ENCODE results near the gene ZNF783.
"Not testable (repeated sequence)": the region's sequence is repeated elsewhere in the genome, so short reads cannot be mapped to it uniquely, and the experiment has no call there.

The ZNF783 gene

GRCh38 chr7:149261829-149262617 is at the start of gene ZNF783:
ZNF783 (plus strand) TSS chr7:149262196; CDS start chr7:149262334, 138 bp downstream.
- DNase-seq (ENCODE audit: low read depth in 3 of 3), result peak; percentile 74 to 80 (median 78)

- DNase-seq (ENCODE audit: low read depth in 3 of 3), result no peak
Observed at GRCh38 chr7:149214020-149214720, 47.8 kb upstream of the ZNF783 start.

GRCh38 chr7:149216402-149216801 is 45.6 kb upstream of the ZNF783 start:
- DNase-seq (ENCODE audit: low read depth in 3 of 3), result no peak

- no peak for DNase-seq (ENCODE audit: low read depth in 3 of 3)
Observed at GRCh38 chr7:149217570-149217969, 44.4 kb upstream of the ZNF783 start.

- DNase-seq (ENCODE audit: low read depth in 3 of 3), result no peak
Observed at GRCh38 chr7:149218469-149219420, 43.3 kb upstream of the ZNF783 start.

- DNase-seq (ENCODE audit: low read depth in 3 of 3), result no peak
Observed at GRCh38 chr7:149220534-149220933, 41.5 kb upstream of the ZNF783 start.

- DNase-seq (ENCODE audit: low read depth in 3 of 3), result no peak
Observed at GRCh38 chr7:149223176-149223575, 38.8 kb upstream of the ZNF783 start.

- DNase-seq (ENCODE audit: low read depth in 3 of 3), result no peak
Observed at GRCh38 chr7:149223761-149224160, 38.2 kb upstream of the ZNF783 start.

- DNase-seq (ENCODE audit: low read depth in 3 of 3), result no peak
Observed at GRCh38 chr7:149224352-149224751, 37.6 kb upstream of the ZNF783 start.

GRCh38 chr7:149225106-149225505 is 36.9 kb upstream of the ZNF783 start:
- no peak for DNase-seq (ENCODE audit: low read depth in 3 of 3)

- no peak for DNase-seq (ENCODE audit: low read depth in 3 of 3)
Observed at GRCh38 chr7:149225656-149226055, 36.3 kb upstream of the ZNF783 start.

- not testable (repeated sequence) for DNase-seq (ENCODE audit: low read depth in 3 of 3)
Observed at GRCh38 chr7:149226366-149226765, 35.6 kb upstream of the ZNF783 start.

GRCh38 chr7:149226840-149227494 is 35.0 kb upstream of the ZNF783 start:
- no peak for DNase-seq (ENCODE audit: low read depth in 3 of 3)

GRCh38 chr7:149228831-149229471 is 33.0 kb upstream of the ZNF783 start:
- no peak for DNase-seq (ENCODE audit: low read depth in 3 of 3)

GRCh38 chr7:149229526-149229925 is 32.5 kb upstream of the ZNF783 start:
- DNase-seq (ENCODE audit: low read depth in 3 of 3), result no peak

- DNase-seq (ENCODE audit: low read depth in 3 of 3), result no peak
Observed at GRCh38 chr7:149232362-149232761, 29.6 kb upstream of the ZNF783 start.

GRCh38 chr7:149233655-149234204 is 28.3 kb upstream of the ZNF783 start:
- DNase-seq (ENCODE audit: low read depth in 3 of 3), result not testable (repeated sequence)

GRCh38 chr7:149237502-149237901 is 24.5 kb upstream of the ZNF783 start:
- no peak for DNase-seq (ENCODE audit: low read depth in 3 of 3)

- DNase-seq (ENCODE audit: low read depth in 3 of 3), result no peak
Observed at GRCh38 chr7:149238051-149238450, 23.9 kb upstream of the ZNF783 start.

GRCh38 chr7:149239345-149240143 is 22.5 kb upstream of the ZNF783 start, which contains the start of gene ZNF212:
ZNF212 (plus strand) TSS chr7:149239651; CDS start chr7:149239779, 128 bp downstream.
- DNase-seq (ENCODE audit: low read depth in 3 of 3), result peak; percentile 78 to 82 (median 81)

All from stimulated activated CD4-positive, alpha-beta T cell treated with anti-CD3 and anti-CD28 coated beads, TNF-alpha, amount 100 ng/mL, for 4 hours (primary cell).